Astrocyte (in vitro differentiated cells and primary cell): ENCODE data around the gene GOSR1. TPM values are rescaled to one million over a fixed set of nuclear protein-coding genes. Genes with fewer than 3 reads are reported as not detected.
"Not testable (repeated sequence)": the region's sequence is repeated elsewhere in the genome, so short reads cannot be mapped to it uniquely, and the experiment has no call there.

Source experiments
- DNase-seq: peaks from one replicate; pipeline ENCODE4 v3.0.0-alpha.2; 2010; ENCODE audit warnings: low read depth
- FAIRE-seq: peaks from 2 replicates; lab custom pipeline; 2011; peaks lifted over from hg19 to GRCh38; lab: Jason Lieb, UNC
- H2AFZ ChIP-seq: 2 replicates; pipeline ENCODE4 v1.6.0; 2012; ENCODE audit warnings: low read depth, low read length, inconsistent platforms
- H3K27ac ChIP-seq: 2 replicates; pipeline ENCODE4 v1.5.1; 2011; ENCODE audit warnings: low read depth, low read length, inconsistent platforms
- H3K27me3 ChIP-seq: 2 replicates; pipeline ENCODE4 v1.6.0; 2011; ENCODE audit warnings: low read length, inconsistent platforms; ENCODE audit not compliant: insufficient read depth
- H3K36me3 ChIP-seq: 2 replicates; pipeline ENCODE4 v1.5.1; 2011; ENCODE audit warnings: low read length, inconsistent platforms; ENCODE audit not compliant: insufficient read depth
- H3K4me1 ChIP-seq: 2 replicates; pipeline ENCODE4 v1.5.1; 2011; ENCODE audit warnings: low read length, inconsistent platforms; ENCODE audit not compliant: insufficient read depth
- H3K4me2 ChIP-seq: 2 replicates; pipeline ENCODE4 v1.6.0; 2012; ENCODE audit warnings: low read length, inconsistent platforms
- H3K4me3 ChIP-seq: 2 replicates; pipeline ENCODE4 v1.5.1; 2011; ENCODE audit warnings: low read depth, mild to moderate bottlenecking, low read length, inconsistent platforms; ENCODE audit not compliant: insufficient read depth
- H3K79me2 ChIP-seq: 2 replicates; pipeline ENCODE4 v1.6.0; 2012; ENCODE audit warnings: mild to moderate bottlenecking, low read length, inconsistent platforms; ENCODE audit not compliant: insufficient read depth
- H3K9ac ChIP-seq: 2 replicates; pipeline ENCODE4 v1.6.0; 2012; ENCODE audit warnings: mild to moderate bottlenecking, low read length, inconsistent platforms
- H3K9me3 ChIP-seq: 2 replicates; pipeline ENCODE4 v1.5.1; 2012; ENCODE audit warnings: low read depth, mild to moderate bottlenecking, low read length, inconsistent platforms; ENCODE audit not compliant: insufficient read depth
- H4K20me1 ChIP-seq: 2 replicates; pipeline ENCODE4 v1.6.0; 2012; ENCODE audit warnings: low read length, inconsistent platforms; ENCODE audit not compliant: insufficient read depth
- H3K27ac Mint-ChIP-seq: one replicate; pipeline ENCODE4 v1.8.0; 2021; ENCODE audit warnings: mild to moderate bottlenecking, mixed read lengths; ENCODE audit not compliant: unreplicated experiment
- H3K27me3 Mint-ChIP-seq: one replicate; pipeline ENCODE4 v1.8.0; 2021; ENCODE audit warnings: low read depth, mixed read lengths; ENCODE audit not compliant: unreplicated experiment
- H3K36me3 Mint-ChIP-seq: one replicate; pipeline ENCODE4 v1.8.0; 2021; ENCODE audit warnings: low read depth, mixed read lengths; ENCODE audit not compliant: unreplicated experiment
- H3K4me1 Mint-ChIP-seq: one replicate; pipeline ENCODE4 v1.8.0; 2021; ENCODE audit warnings: low read depth, mixed read lengths; ENCODE audit not compliant: unreplicated experiment
- H3K4me3 Mint-ChIP-seq: one replicate; pipeline ENCODE4 v1.8.0; 2021; ENCODE audit warnings: mild to moderate bottlenecking, moderate library complexity, mixed read lengths; ENCODE audit not compliant: unreplicated experiment
- H3K9me3 Mint-ChIP-seq: one replicate; pipeline ENCODE4 v1.8.0; 2021; ENCODE audit warnings: mild to moderate bottlenecking, mixed read lengths; ENCODE audit not compliant: unreplicated experiment
- EZH2 ChIP-seq: IDR thresholded peaks from 2 replicates; pipeline ENCODE4 v1.6.1; 2012; ENCODE audit warnings: mild to moderate bottlenecking, low read length, inconsistent platforms; ENCODE audit not compliant: insufficient read depth
- total RNA-seq: library from RNA; stranded (reverse); gene quantifications from 2 replicates; pipeline ENCODE4 v1.2.1, GENCODE V29; 2021
- TF ChIP-seq, protein P1 (sequence below): IDR thresholded peaks from 2 replicates; pipeline ENCODE4 v1.5.1; 2011; ENCODE audit warnings: low read depth, mild to moderate bottlenecking, inconsistent platforms, low read length, moderate library complexity; ENCODE audit not compliant: insufficient read depth

Gene GOSR1
- total RNA-seq, 1 donor from 2014 or later: 49.3 TPM

DNA sequence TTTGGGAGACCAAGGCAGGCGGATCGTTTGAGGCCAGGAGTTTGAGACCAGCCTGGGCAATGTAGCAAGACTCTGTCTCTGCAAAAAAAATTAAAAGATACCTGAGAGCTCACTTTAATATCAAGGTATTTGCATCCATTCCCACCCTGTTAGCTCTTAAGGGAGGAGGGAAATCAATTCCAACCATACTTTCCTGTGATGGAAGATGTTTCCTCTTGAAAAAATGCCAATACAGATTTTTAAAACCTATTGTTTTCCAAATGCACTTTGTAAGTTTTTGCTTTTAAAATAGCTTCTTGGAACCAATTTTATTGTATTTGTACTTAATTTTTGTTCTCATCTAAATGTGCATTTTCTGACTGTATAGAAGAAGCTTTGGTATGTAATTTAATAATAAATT lies 49.2 kb downstream of the GOSR1 start:
- FAIRE-seq: no peak

GRCh38 chr17:30528701-30529100 lies 51.5 kb downstream of the GOSR1 start:
- not testable (repeated sequence) for H3K9me3 Mint-ChIP-seq, H3K27ac Mint-ChIP-seq, H3K9me3 ChIP-seq, H3K4me1 ChIP-seq, H4K20me1 ChIP-seq, H3K27me3 Mint-ChIP-seq, DNase-seq, H3K36me3 ChIP-seq, H3K4me1 Mint-ChIP-seq, H3K4me2 ChIP-seq, H3K36me3 Mint-ChIP-seq, H3K79me2 ChIP-seq, FAIRE-seq, H2AFZ ChIP-seq, H3K27ac ChIP-seq, H3K9ac ChIP-seq, H3K27me3 ChIP-seq, H3K4me3 Mint-ChIP-seq, H3K4me3 ChIP-seq

More for the DNA sequence above, 49.2 kb downstream of the GOSR1 start:
- Histone ChIP-seq H3K79me2 (peaks cover 13% of the 10 kb centered on the region), H3K4me1 (peaks cover 7% of the 10 kb centered on the region), H3K4me3 (no peak overlapping the region), H3K9me3 (no peaks in the 10 kb centered on the region), H3K36me3 (peaks cover 12% of the 10 kb centered on the region), H3K27ac (no peak overlapping the region), H3K27me3 (no peaks in the 10 kb centered on the region), H3K9ac (no peak overlapping the region), H4K20me1 (peaks cover 4% of the 10 kb centered on the region), H2AFZ (no peak overlapping the region), H3K4me2 (no peak overlapping the region)
- Mint-ChIP-seq H3K4me1 (peaks cover 11% of the 10 kb centered on the region), H3K27me3 (no peaks in the 10 kb centered on the region), H3K27ac (no peak overlapping the region), H3K36me3 (peaks cover 19% of the 10 kb centered on the region), H3K4me3 (no peak overlapping the region), H3K9me3 (peaks cover 3% of the 10 kb centered on the region)
- no peak for DNase-seq
- no peak for TF ChIP-seq EZH2

DNA sequence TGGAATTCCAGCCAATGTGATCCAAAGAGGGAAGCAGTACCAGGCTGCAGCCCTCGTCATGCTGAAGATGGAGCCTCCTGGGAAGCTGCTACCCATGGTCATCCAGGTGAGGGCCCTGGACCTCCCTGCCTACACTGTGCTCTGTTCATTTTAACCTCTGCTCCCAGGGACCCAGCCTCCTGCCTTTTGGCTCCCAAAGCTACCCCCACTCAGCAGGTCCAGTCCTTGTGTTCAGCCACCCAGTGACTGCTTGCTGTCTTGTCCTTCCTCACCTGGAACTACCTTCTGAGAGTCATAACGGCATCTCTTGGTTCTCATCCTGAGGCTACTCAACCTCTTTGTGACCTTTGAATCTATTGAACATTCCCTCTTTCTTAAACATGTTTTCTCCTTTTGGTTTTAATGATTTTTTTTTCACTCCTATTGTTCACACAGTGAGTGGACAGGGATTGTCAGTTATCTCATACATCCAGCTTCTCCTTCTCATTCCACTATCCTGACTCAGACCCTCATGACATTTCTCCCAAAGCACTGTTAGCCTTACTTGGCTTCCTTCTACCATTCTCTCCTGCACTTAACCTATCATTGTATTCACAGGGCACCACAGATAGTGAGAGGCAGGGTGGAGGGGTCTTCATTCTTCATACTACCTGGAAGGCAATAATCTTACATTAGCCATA lies 53.3 kb downstream of the GOSR1 start:
- Histone ChIP-seq H2AFZ (no peak overlapping the region), H3K4me2 (peak overlapping the region; percentile 21), H3K9ac (peak overlapping the region; percentile 8), H3K9me3 (no peaks in the 10 kb centered on the region), H4K20me1 (no peaks in the 10 kb centered on the region), H3K27me3 (no peaks in the 10 kb centered on the region), H3K27ac (no peak overlapping the region), H3K4me1 (peaks cover 7% of the 10 kb centered on the region), H3K36me3 (no peaks in the 10 kb centered on the region), H3K4me3 (no peak overlapping the region), H3K79me2 (no peaks in the 10 kb centered on the region)
- H3K36me3 Mint-ChIP-seq: peaks cover 2% of the 10 kb centered on the region
- no peaks in the 10 kb centered on the region for H3K9me3 Mint-ChIP-seq
- H3K27me3 Mint-ChIP-seq: peaks cover 3% of the 10 kb centered on the region
- H3K4me3 Mint-ChIP-seq: no peak overlapping the region
- TF ChIP-seq, protein P1, sequence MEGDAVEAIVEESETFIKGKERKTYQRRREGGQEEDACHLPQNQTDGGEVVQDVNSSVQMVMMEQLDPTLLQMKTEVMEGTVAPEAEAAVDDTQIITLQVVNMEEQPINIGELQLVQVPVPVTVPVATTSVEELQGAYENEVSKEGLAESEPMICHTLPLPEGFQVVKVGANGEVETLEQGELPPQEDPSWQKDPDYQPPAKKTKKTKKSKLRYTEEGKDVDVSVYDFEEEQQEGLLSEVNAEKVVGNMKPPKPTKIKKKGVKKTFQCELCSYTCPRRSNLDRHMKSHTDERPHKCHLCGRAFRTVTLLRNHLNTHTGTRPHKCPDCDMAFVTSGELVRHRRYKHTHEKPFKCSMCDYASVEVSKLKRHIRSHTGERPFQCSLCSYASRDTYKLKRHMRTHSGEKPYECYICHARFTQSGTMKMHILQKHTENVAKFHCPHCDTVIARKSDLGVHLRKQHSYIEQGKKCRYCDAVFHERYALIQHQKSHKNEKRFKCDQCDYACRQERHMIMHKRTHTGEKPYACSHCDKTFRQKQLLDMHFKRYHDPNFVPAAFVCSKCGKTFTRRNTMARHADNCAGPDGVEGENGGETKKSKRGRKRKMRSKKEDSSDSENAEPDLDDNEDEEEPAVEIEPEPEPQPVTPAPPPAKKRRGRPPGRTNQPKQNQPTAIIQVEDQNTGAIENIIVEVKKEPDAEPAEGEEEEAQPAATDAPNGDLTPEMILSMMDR: no peak
- TF ChIP-seq EZH2: no peak
- DNase-seq: peak; percentile 67
- peak; percentile 39 for FAIRE-seq
- no peaks in the 10 kb centered on the region for H3K4me1 Mint-ChIP-seq
- H3K27ac Mint-ChIP-seq: no peak overlapping the region
